HepG2 (cell line): ENCODE measurements around the gene UCN2. TPM values are rescaled to one million over a fixed set of nuclear protein-coding genes. Genes with fewer than 3 reads are reported as not detected.

ENCODE experiments used
- ATAC-seq: fragments of 200-7000 bp; cut with Tn5 transposase; 3 replicates; pipeline ENCODE4 v1.9.1; 2020; ENCODE audit warnings: mild to moderate bottlenecking, moderate library complexity
- BruUV-seq: library from RNA; stranded (reverse); fragments of 400-500 nt; replicated peaks from 2 replicates; lab custom pipeline; 2021; lab: Mats Ljungman, UMichigan
- CTCF ChIA-PET: fragments of 300-600 bp; formaldehyde crosslinking; extraction: SDS; loops from one replicate; lab custom pipeline; 2021; ENCODE audit warnings: low total read pairs, inconsistent platforms, low intra/inter-chr PET ratio; lab: Yijun Ruan, JAX
- POLR2A ChIA-PET: fragments of 350-600 bp; sonication (Branson Sonifier 250); formaldehyde crosslinking; loops from one replicate; lab custom pipeline; 2020; ENCODE audit warnings: antibody characterized with exemption, inconsistent platforms; lab: Yijun Ruan, JAX
- DNase-seq: peaks from one replicate; pipeline ENCODE4 v3.0.0-alpha.2; 2015; ENCODE audit warnings: low spot score
- FAIRE-seq: peaks from 3 replicates; lab custom pipeline; 2011; peaks lifted over from hg19 to GRCh38; lab: Jason Lieb, UNC
- H2AFZ ChIP-seq: one replicate; pipeline ENCODE4 v1.6.1; 2011; ENCODE audit warnings: low read length, inconsistent platforms
- H3K27ac ChIP-seq: fragments of 300-600 bp; 3 replicates; pipeline ENCODE4 v1.8.0; 2011; ENCODE audit warnings: mixed run types, mild to moderate bottlenecking, mixed read lengths, low read length, inconsistent platforms; ENCODE audit not compliant: insufficient read depth; ENCODE audit errors: extremely low read length
- H3K27me3 ChIP-seq, 2 experiments: fragments of 200-600 bp in 1 of 2; 2 replicates in 1 of 2; 3 replicates in 1 of 2; pipeline versions ENCODE4 v1.6.0 to v1.8.0; 2011; ENCODE audit warnings: low read length in 2 of 2, mild to moderate bottlenecking in 2 of 2, moderate library complexity in 2 of 2, inconsistent platforms in 1 of 2; ENCODE audit not compliant: insufficient read depth in 2 of 2, control insufficient read depth in 1 of 2
- H3K36me3 ChIP-seq, 2 experiments: fragments of 200-600 bp in 1 of 2; replicated peaks in 1 of 2; 2 replicates in 1 of 2; 3 replicates in 1 of 2; pipeline versions ENCODE4 v1.5.1 to v1.8.0; 2011; ENCODE audit warnings: low read length in 2 of 2, inconsistent platforms in 1 of 2; ENCODE audit not compliant: insufficient read depth in 2 of 2, control insufficient read depth in 1 of 2
- H3K4me1 ChIP-seq: 2 replicates; pipeline ENCODE4 v1.5.1; 2012; ENCODE audit warnings: low read length, inconsistent platforms; ENCODE audit not compliant: insufficient read depth
- H3K4me2 ChIP-seq: 2 replicates; pipeline ENCODE4 v1.6.0; 2011; ENCODE audit warnings: low read depth, low read length, inconsistent platforms
- H3K4me3 ChIP-seq, 3 experiments: fragments of 200-600 bp in 1 of 3; sonication (generic), shearing (Covaris generic) in 1 of 3; replicated peaks in 1 of 3; 2 replicates each; pipeline ENCODE4 v1.5.1; 2011 to 2016; ENCODE audit warnings: low read length in 3 of 3, inconsistent platforms in 2 of 3, low read depth in 2 of 3, mild to moderate bottlenecking in 2 of 3, control low read depth in 1 of 3, mixed read lengths in 1 of 3; ENCODE audit not compliant: insufficient read depth in 1 of 3
- H3K79me2 ChIP-seq: one replicate; pipeline ENCODE4 v1.6.1; 2011; ENCODE audit warnings: low read length, inconsistent platforms; ENCODE audit not compliant: insufficient read depth
- H3K9ac ChIP-seq: 2 replicates; pipeline ENCODE4 v1.6.0; 2011; ENCODE audit warnings: mild to moderate bottlenecking, low read depth, low read length, inconsistent platforms; ENCODE audit not compliant: insufficient read depth
- H3K9me3 ChIP-seq: 2 replicates; pipeline ENCODE4 v1.5.1; 2012; ENCODE audit warnings: mild to moderate bottlenecking, low read length
- H4K20me1 ChIP-seq: 2 replicates; pipeline ENCODE4 v1.6.0; 2011; ENCODE audit warnings: inconsistent platforms, mild to moderate bottlenecking, low read length, moderate library complexity; ENCODE audit not compliant: insufficient read depth
- AGO2 ChIP-seq: fragments of 200-400 bp; formaldehyde crosslinking; optimal IDR thresholded peaks from 2 replicates; pipeline ENCODE3; 2017; ENCODE audit warnings: mild to moderate bottlenecking, low read depth, low read length, moderate library complexity
- HMG20A ChIP-seq: IDR thresholded peaks from 2 replicates; pipeline ENCODE4 v1.6.1; 2016; ENCODE audit warnings: borderline replicate concordance
- MED1 ChIP-seq: sonication (generic); formaldehyde crosslinking; IDR thresholded peaks from 2 replicates; pipeline ENCODE4 v1.4.0; 2020; ENCODE audit warnings: missing genetic modification reagents
- MNT ChIP-seq: fragments of 450-650 bp; IDR thresholded peaks from 2 replicates; pipeline ENCODE4 v1.6.1; 2016
- POLR2A ChIP-seq, 2 experiments: IDR thresholded peaks; 2 replicates each; pipeline ENCODE4 v1.6.1; 2011; ENCODE audit warnings: low read depth in 2 of 2, low read length in 2 of 2, mild to moderate bottlenecking in 1 of 2, moderate library complexity in 1 of 2; ENCODE audit not compliant: insufficient read depth in 1 of 2
- POLR2AphosphoS5 ChIP-seq: IDR thresholded peaks from 2 replicates; pipeline ENCODE4 v1.6.1; 2012; ENCODE audit warnings: low read depth, low read length
- SPEN ChIP-seq: sonication (generic); formaldehyde crosslinking; IDR thresholded peaks from 2 replicates; pipeline ENCODE4 v1.5.1; 2020; ENCODE audit warnings: low read depth, mild to moderate bottlenecking, missing genetic modification reagents
- TRIM22 ChIP-seq: fragments of 450-650 bp; IDR thresholded peaks from 2 replicates; pipeline ENCODE4 v1.6.1; 2017
- ZFP37 ChIP-seq: sonication (generic); formaldehyde crosslinking; IDR thresholded peaks from 2 replicates; pipeline ENCODE4 v1.4.0; 2020; ENCODE audit warnings: missing genetic modification reagents, borderline replicate concordance
- WGBS: methylation state at CpG from one replicate; pipeline ENCODE4 v1.1.6; 2017; ENCODE audit warnings: low lambda C conversion rate; 5-methylcytosine and 5-hydroxymethylcytosine counted together
- in situ Hi-C: cut with HindIII; loops from 2 replicates; pipeline ENCODE4 v1.10.0; 2017; ENCODE audit warnings: low pct_unique_long_range_greater_than_20kb; ENCODE audit not compliant: extremely low pct_ligation_motif_present
- intact Hi-C: fragments of 100-400 bp; cut with micrococcal nuclease; formaldehyde crosslinking; loops from one replicate; pipeline ENCODE4 v1.10.0; 2022; ENCODE audit not compliant: unreplicated experiment
- polyA plus RNA-seq, 8 experiments: library from polyadenylated mRNA; depleted of rRNA in 3 of 8; stranded (reverse) in 7 of 8; unstranded in 1 of 8; fragments of >200 nt; fragmentation: Illumina TruSeq in 4 of 8; extraction: Trizol in 4 of 8; gene quantifications; 2 replicates each; pipeline versions ENCODE4 v1.2.1 to v1.2.3, GENCODE V29; 2011 to 2016; ENCODE audit warnings: low read depth in 4 of 8, missing spikeins in 1 of 8, mixed read lengths in 1 of 8; ENCODE audit not compliant: insufficient read depth in 1 of 8
- total RNA-seq, 5 experiments: library from RNA; depleted of rRNA; stranded (reverse); fragments of >200 nt; fragmentation: Illumina TruSeq; extraction: Trizol; gene quantifications; 2 replicates each; pipeline ENCODE4 v1.2.3, GENCODE V29; 2016; ENCODE audit warnings: low read depth in 1 of 5
- TF ChIP-seq, protein P1 (sequence below): IDR thresholded peaks from 2 replicates; pipeline ENCODE4 v1.6.1; 2016; ENCODE audit warnings: low read depth, borderline replicate concordance
- TF ChIP-seq, protein P2 (sequence below): sonication (generic); formaldehyde crosslinking; IDR thresholded peaks from 2 replicates; pipeline ENCODE4 v1.8.0; 2022; ENCODE audit warnings: missing genetic modification reagents, low read depth, mild to moderate bottlenecking, borderline replicate concordance

The UCN2 gene
- total and polyA plus RNA-seq, 2 of the 13 experiments (the other 11 are each of a cell fraction or from before 2014, with no cell fraction given) = 0.07 to 1.5 TPM

GRCh38 chr3:48548126-48548525 lies 15.5 kb downstream of the UCN2 start:
- Histone ChIP-seq H3K9ac (no peak overlapping the region), H3K4me3 (no peak overlapping the region), H3K36me3 (peaks cover 33 to 79% of the 10 kb centered on the region in 2 experiments), H3K4me2 (no peak overlapping the region), H3K4me1 (peaks cover 56% of the 10 kb centered on the region), H3K27ac (no peak overlapping the region), H3K79me2 (peaks cover 26% of the 10 kb centered on the region), H2AFZ (no peak overlapping the region), H4K20me1 (peaks cover 38% of the 10 kb centered on the region), H3K27me3 (no peaks in the 10 kb centered on the region), H3K9me3 (no peaks in the 10 kb centered on the region)
- FAIRE-seq (no peak), DNase-seq (no peak), ATAC-seq (no peak)
- 95% methylated on average over 4 of the region's 5 CpGs for WGBS
- in situ Hi-C loops = no loop called here
- POLR2A ChIA-PET = interaction anchor here (1.5 to 2.1 kb wide), 3 partner anchors 11 to 102 kb away, joined by 4 to 10 read pairs (median 4); partner anchors contain the start of gene ATRIP
- CTCF ChIA-PET = interaction anchor here (1.1 to 2.9 kb wide), 4 partner anchors 83 to 275 kb away, joined by 3 to 17 read pairs (median 4); partner anchors contain the start of gene NCKIPSD
- TF ChIP-seq HMG20A (CRISPR knock-in tag) = no peak
- TF ChIP-seq, protein P1, sequence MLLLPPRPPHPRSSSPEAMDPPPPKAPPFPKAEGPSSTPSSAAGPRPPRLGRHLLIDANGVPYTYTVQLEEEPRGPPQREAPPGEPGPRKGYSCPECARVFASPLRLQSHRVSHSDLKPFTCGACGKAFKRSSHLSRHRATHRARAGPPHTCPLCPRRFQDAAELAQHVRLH = no peak
- no TSS peak for BruUV-seq
- intact Hi-C loops = loop anchor here (1.0 to 5.0 kb wide), 2 partner anchors 41 to 83 kb away; no protein-coding TSS in a partner anchor

- Histone ChIP-seq H3K4me2 (no peak overlapping the region), H2AFZ (no peak overlapping the region), H3K4me1 (peaks cover 38% of the 10 kb centered on the region), H3K79me2 (peaks cover 9% of the 10 kb centered on the region), H3K4me3 (no peak overlapping the region), H3K27ac (no peak overlapping the region), H3K27me3 (no peaks in the 10 kb centered on the region), H4K20me1 (peaks cover 23% of the 10 kb centered on the region), H3K36me3 (peaks cover 34 to 78% of the 10 kb centered on the region in 2 experiments), H3K9ac (no peak overlapping the region), H3K9me3 (no peaks in the 10 kb centered on the region)
- in situ Hi-C loops (no loop called here), intact Hi-C loops (loop anchor here (5.0 kb wide), 1 partner anchor 39 kb away; no protein-coding TSS in a partner anchor)
- FAIRE-seq (no peak), DNase-seq (no peak), ATAC-seq (no peak)
- WGBS = 100% methylated on average over 4 of the region's 4 CpGs
- BruUV-seq = no TSS peak
- ChIA-PET POLR2A (no interaction called here), CTCF (no interaction called here)
- TF ChIP-seq MNT (peak; percentile 96), ZFP37 (0 out of 2 replicates have a peak, but pooled peaks have one; percentile 26), SPEN (0 out of 2 replicates have a peak, but pooled peaks have one; percentile 11), AGO2 (no peak), POLR2A (IDR thresholded peaks at IDR 0.05; ENCODE audit: insufficient read depth in 1 of 2, low read depth in 2 of 2, low read length in 2 of 2) (peak in 1 of 2 experiments; percentile 62; a peak in 2 of 4 replicates), POLR2AphosphoS5 (0 out of 2 replicates have a peak, but pooled peaks have one; percentile 16), MED1 (CRISPR knock-in tag) (0 out of 2 replicates have a peak, but pooled peaks have one; percentile 18), TRIM22 (no peak)
- TF ChIP-seq, protein P2, sequence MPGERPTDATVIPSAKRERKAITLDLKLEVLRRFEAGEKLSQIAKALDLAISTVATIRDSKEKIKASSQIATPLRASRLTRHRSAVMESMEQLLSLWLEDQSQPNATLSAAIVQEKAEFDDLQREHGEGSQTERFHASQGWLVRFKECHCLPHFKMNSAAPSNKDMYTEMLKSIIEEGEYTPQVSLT = no peak
Observed at GRCh38 chr3:48546203-48546829, 17.3 kb downstream of the UCN2 start.
